NCI-H2171 (cell line): ENCODE results near the gene COLEC12.
"Not testable (repeated sequence)": the region's sequence is repeated elsewhere in the genome, so short reads cannot be mapped to it uniquely, and the experiment has no call there.

Source experiments
- DNase-seq: peaks from one replicate; lab custom pipeline; 2025; lab: John Stamatoyannopoulos, UW

The COLEC12 gene

GRCh38 chr18:320155-320554 lies 180.3 kb downstream of the COLEC12 start:
- no peak for DNase-seq

DNA sequence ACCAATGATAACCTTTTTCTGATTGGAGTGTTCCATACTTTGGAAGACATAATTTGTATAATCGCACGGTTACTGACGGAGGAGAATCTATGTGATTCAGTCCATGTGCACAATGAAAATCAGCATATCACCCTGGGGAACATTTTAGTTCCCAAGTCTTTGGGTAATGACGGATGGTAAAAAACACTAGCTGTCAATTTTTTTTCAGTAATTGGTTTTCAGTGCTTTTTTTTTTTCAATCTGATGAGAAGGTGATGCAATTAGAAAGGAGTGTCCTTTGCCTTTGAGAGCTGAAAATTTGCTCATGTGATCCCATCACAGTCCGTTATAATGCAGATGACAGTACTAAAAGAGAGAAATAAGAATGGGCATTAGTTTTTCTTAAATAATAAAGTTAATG lies 180.8 kb downstream of the COLEC12 start:
- DNase-seq, result no peak

- no peak for DNase-seq
Measured at GRCh38 chr18:318791-319291, 181.7 kb downstream of the COLEC12 start.

- no peak for DNase-seq
Measured at GRCh38 chr18:317618-318017, 182.9 kb downstream of the COLEC12 start.

DNA sequence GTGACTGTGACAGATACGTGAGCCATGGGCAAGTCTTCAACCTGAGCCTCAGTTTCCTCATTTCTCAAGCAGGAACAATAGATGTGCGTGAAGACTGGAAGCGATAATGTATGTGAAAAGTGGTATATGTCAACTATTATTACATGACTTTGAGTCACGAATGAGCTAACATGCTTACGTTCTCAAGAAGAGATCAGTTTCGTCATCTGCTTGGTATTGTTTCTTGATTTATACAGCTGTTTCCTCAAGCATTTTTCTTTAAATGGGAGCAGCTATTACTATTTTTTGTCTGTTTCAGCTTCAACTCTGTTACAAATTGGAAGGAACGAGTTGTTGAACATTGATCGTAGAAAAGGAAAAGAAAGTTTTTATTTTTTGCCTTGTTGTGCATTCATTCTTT lies 184.1 kb downstream of the COLEC12 start:
- no peak for DNase-seq

GRCh38 chr18:313931-314330 lies 186.6 kb downstream of the COLEC12 start:
- no peak for DNase-seq

GRCh38 chr18:312415-312814 lies 188.1 kb downstream of the COLEC12 start:
- DNase-seq, result no peak

DNA sequence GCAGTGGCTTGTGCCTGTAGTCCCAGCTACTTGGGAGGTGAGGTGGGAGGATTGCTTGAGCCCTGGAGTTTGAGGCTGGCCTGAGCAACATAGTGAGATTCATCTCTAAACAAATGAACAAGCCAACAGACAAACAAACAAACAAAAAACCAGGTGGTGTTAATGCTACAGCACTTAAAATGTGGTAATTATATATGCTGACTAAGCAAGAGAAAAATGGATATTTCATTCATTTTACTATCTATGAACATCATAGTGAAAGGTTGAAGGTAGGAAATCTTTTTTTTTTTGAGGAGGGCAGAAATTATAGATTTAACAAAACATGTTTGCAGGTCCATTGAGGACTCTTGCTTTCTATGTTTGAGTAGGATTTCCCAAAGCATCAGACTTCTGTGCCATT lies 190.5 kb downstream of the COLEC12 start:
- DNase-seq, result no peak

DNA sequence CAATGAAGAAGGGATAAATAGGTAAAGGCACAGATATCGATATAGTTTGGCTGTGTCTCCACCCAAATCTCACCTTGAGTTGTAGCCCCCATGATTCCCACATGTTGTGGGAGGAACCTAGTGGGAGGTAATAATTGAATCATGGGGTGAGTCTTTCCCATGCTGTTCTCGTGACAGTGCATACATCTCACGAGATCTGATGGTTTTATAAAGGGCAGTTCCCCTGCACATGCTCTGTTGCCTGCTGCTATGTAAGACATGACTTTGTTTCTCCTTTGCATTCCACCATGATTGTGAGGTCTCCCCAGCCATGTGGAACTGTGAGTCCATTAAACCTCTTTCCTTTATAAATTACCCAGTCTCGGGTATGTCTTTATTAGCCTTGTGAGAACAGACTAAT lies 192.4 kb downstream of the COLEC12 start:
- DNase-seq, result not testable (repeated sequence)

DNA sequence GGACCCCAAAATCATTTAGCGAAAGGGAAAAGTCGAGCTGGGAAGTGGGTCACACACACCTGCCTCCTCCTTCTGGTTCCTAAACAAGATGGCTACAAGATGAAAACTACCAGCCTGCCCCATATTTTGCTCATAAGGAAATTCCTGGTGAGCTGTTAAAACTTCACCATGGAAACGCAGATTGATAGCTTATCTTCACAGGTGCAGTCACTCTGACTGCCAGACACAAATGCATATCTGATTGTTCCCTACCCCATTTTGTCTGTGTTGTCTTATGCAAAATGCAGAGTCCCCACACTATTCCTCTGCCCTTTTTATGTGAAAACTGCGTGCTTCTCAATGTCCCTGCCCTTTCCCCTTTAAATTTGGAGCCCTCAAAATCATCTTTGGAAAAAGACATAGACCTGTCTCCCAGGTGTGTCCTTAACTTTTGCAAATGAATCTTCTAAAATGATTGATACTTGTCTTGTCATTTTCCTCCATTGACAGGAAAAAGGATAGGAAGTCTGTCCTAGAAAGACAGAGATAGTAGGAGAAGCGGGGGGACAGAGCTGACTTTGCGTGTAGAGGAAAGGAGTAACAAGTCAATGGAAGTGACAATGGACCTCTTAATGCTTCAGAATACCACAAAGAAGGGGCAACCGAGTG lies 193.8 kb downstream of the COLEC12 start:
- no peak for DNase-seq

DNA sequence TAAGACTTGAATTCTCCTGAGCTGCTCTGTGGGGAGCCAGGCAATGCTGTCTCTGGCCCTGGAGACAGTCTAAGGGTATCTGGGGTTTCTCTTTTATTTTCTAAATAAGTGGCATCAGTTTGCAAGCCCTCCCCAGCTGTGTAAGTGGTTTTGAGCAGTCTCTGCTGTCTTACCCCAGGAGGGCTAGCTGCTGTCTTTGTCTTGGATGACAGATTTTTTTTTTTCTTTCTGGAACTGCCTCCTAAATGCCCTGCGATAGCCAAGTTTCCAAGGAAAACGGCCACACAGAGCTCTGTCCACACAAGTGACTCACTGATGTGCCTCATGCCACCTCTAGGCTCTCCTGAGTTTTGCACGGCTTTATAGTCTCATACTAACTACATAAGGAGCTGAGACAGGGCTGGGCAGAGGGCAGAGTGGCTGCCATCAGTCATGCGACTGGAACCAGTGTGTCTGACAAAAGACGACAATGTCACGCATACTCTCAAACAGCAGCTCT lies 195.4 kb downstream of the COLEC12 start:
- no peak for DNase-seq

DNA sequence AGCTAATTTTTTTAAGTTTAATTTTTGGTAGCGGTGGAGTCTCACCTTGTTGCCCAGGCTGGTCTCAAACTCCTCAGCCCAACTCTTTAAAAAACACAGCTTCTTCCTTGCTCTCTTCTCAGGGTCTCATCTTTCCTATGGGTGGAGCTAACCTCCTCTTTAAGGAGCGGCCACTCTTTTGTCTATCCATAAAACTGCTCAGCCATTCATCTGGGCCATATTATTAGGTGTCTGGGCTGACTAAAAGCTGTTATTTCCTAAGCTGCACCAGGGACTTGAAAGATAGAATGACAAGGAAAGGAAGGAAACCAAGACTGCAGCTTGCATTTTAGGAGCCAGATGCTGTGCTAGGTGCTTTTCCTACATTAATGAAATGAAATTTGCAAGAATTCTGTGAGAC lies 196.9 kb downstream of the COLEC12 start:
- no peak for DNase-seq

GRCh38 chr18:303011-303410 lies 197.5 kb downstream of the COLEC12 start:
- DNase-seq, result no peak

- no peak for DNase-seq
Measured at GRCh38 chr18:302097-302496, 198.4 kb downstream of the COLEC12 start.

DNA sequence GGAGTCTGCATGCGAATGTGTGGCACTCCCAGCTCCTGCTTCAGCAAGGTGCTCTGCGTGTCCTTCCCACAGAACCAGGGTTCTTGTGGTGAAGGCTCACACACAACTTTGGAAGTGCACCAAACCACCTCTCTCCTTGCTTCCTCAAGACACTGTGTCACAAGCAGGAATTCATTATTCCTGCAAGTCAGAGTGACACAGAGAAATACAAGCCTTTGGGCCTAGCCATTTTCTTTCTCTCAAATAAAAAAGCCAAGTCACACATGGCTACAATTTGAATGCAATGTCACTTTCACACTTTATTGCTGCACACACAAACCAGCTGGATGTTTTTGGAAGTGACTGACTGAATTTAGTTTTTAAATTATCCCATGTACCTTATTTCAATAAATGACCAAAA lies 202.6 kb downstream of the COLEC12 start:
- no peak for DNase-seq

DNA sequence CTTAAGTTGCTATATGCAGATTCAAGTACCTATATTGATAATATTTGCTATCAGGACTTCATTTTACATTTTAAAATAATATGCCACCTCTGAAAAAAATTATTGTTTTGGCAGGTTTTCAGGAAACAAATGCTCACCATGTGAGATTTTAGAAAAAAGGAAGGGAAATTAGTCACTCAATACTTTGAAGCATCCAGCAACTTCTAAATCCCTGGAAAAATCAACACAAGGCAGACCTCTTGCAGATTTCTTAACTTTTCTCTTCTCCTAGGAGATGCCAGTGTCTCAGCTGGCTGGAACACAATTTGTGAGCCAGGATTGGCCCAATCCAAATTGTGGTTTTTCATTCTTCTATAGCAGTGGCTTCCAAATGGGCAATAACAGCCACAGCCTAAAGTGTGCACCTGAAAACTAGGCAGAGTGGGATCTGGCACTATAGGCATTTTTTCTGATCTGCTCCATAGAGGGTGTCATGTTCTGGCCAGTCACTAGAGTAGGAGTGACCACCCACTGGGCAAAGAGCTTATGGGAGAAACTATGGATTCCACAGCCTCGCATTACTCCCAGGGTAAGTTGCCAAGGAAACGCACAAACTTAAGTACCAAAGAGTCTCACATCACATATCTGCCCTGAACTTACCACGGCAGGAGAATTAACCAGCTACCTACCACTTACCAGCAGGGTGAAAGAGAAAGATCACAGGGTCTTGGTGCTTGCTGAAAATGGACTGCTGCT lies 204.6 kb downstream of the COLEC12 start:
- DNase-seq, result no peak

- no peak for DNase-seq
Measured at GRCh38 chr18:294566-294965, 205.9 kb downstream of the COLEC12 start.

DNA sequence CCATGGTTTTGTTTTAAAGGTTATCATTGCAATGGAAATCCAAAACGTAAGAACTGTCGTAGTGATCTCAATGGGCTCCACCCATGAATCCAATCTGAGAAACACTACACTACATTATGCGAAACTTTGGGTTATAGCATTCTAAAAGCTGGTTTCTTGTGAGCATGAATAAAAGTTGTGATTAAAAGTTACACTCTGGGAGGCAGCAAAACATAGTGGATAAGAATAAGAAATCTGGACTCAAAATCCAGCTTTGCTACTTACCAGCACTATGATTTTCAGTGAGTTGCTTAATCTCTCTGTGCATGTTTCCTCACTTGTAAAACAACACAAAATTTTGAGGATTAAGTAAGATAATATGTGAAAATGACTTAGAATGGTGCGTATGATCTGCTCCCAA lies 207.0 kb downstream of the COLEC12 start:
- no peak for DNase-seq

DNA sequence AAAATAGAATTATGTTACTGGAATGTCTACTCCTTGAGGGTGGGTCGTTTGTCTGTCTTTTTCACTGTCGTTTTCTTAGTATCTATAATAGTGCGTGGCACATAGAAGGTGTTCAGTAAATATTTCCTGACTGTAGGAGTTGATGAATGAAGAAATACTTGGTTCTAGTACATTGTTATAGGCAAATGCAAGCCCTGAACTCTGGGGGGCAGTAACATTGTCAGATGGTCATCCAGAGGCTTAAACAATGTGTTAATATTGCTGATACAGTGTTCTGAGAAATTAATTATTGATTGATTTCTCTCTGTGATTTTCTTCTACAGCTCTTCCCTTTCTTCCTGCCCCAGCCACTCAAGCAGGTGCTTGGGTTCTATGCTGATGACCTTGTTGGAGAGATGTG lies 208.2 kb downstream of the COLEC12 start:
- no peak for DNase-seq

GRCh38 chr18:289970-290369 lies 210.5 kb downstream of the COLEC12 start:
- DNase-seq, result not testable (repeated sequence)

- DNase-seq, result no peak
Measured at GRCh38 chr18:289026-289425, 211.5 kb downstream of the COLEC12 start.

- DNase-seq, result no peak
Measured at GRCh38 chr18:286515-287310, 213.8 kb downstream of the COLEC12 start.

DNA sequence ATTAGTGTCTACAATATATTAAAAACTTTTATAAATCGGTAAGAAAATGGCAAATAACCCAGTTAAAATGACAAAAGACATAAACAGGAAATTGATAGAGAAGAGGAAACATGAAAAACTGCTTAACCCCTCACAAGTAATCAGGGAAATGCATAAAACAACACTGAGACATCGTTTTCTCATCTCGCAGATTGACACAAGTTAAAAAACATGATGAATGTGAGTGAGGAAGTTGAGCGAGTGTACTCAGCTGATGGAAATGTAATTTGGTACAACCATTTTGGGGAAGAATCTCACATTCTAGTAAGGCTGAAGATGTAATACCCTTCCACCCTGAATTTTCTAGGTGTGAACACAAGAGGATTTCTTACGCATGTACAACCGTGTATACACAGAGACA lies 214.7 kb downstream of the COLEC12 start:
- DNase-seq, result no peak
